Left ventricle myocardium inferior (tissue), 1 donor: ENCODE measurements around the gene UGCG. TPM values are rescaled to one million over a fixed set of nuclear protein-coding genes. Genes with fewer than 3 reads are reported as not detected.

Experiments
- DNase-seq: peaks from one replicate; pipeline ENCODE4 v3.0.0-alpha.2; 2020
- H3K27ac ChIP-seq: fragments of 200-600 bp; replicated peaks from 2 replicates; pipeline ENCODE4 v1.8.0; 2021
- H3K27me3 ChIP-seq: fragments of 200-600 bp; 2 replicates; pipeline ENCODE4 v1.8.0; 2021; ENCODE audit warnings: low read depth
- H3K36me3 ChIP-seq: fragments of 200-600 bp; 2 replicates; pipeline ENCODE4 v1.8.0; 2021
- H3K4me1 ChIP-seq: fragments of 200-600 bp; 2 replicates; pipeline ENCODE4 v1.8.0; 2021
- H3K4me3 ChIP-seq: fragments of 200-600 bp; 2 replicates; pipeline ENCODE4 v1.8.0; 2021; ENCODE audit warnings: mild to moderate bottlenecking, moderate library complexity
- H3K9me3 ChIP-seq: fragments of 200-600 bp; replicated peaks from 2 replicates; pipeline ENCODE4 v1.8.0; 2021
- intact Hi-C: fragments of 100-400 bp; cut with micrococcal nuclease; formaldehyde crosslinking; loops from one replicate; pipeline ENCODE4 v1.11.0; 2022
- total RNA-seq: library from RNA; stranded (reverse); fragmentation: NEBNext Ultra II Directional; extraction: Animal tissue kit (Norgen Biotek cat#: 25700); gene quantifications from one replicate; pipeline ENCODE4 v1.2.1, GENCODE V29; 2021
- TF ChIP-seq, protein P1 (sequence below): fragments of 200-600 bp; IDR thresholded peaks from 2 replicates; pipeline ENCODE4 v1.8.0; 2021; ENCODE audit warnings: antibody characterized with exemption, mild to moderate bottlenecking, borderline replicate concordance
- donor health status: DM: no; HTN: yes; CAD: no; lungs with severe emphysema.

UGCG gene
- total RNA-seq, 1 donor from 2014 or later = 12.7 TPM

GRCh38 chr9:111962021-111962420, 65.4 kb downstream of the UGCG start:
- TF ChIP-seq, protein P1, sequence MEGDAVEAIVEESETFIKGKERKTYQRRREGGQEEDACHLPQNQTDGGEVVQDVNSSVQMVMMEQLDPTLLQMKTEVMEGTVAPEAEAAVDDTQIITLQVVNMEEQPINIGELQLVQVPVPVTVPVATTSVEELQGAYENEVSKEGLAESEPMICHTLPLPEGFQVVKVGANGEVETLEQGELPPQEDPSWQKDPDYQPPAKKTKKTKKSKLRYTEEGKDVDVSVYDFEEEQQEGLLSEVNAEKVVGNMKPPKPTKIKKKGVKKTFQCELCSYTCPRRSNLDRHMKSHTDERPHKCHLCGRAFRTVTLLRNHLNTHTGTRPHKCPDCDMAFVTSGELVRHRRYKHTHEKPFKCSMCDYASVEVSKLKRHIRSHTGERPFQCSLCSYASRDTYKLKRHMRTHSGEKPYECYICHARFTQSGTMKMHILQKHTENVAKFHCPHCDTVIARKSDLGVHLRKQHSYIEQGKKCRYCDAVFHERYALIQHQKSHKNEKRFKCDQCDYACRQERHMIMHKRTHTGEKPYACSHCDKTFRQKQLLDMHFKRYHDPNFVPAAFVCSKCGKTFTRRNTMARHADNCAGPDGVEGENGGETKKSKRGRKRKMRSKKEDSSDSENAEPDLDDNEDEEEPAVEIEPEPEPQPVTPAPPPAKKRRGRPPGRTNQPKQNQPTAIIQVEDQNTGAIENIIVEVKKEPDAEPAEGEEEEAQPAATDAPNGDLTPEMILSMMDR = no peak
- no peaks in the 10 kb centered on the region for H3K9me3 ChIP-seq
- H3K36me3 ChIP-seq = no peaks in the 10 kb centered on the region
- H3K27me3 ChIP-seq = no peaks in the 10 kb centered on the region
- DNase-seq = no peak
- intact Hi-C loops = no loop called here
- no peak overlapping the region for H3K4me3 ChIP-seq
- no peak overlapping the region for H3K27ac ChIP-seq
- H3K4me1 ChIP-seq = peaks cover 22% of the 10 kb centered on the region

GRCh38 chr9:111963995-111964394, 67.4 kb downstream of the UGCG start:
- Histone ChIP-seq H3K36me3 (no peaks in the 10 kb centered on the region), H3K9me3 (no peaks in the 10 kb centered on the region), H3K27ac (no peak overlapping the region), H3K4me3 (no peak overlapping the region), H3K27me3 (no peaks in the 10 kb centered on the region), H3K4me1 (peaks cover 10% of the 10 kb centered on the region)
- intact Hi-C loops = no loop called here
- no peak for DNase-seq
- TF ChIP-seq, protein P1 = no peak

- no peaks in the 10 kb centered on the region for H3K36me3 ChIP-seq
These were observed 69.0 kb downstream of the UGCG start for GRCh38 chr9:111965566-111966019.

DNA sequence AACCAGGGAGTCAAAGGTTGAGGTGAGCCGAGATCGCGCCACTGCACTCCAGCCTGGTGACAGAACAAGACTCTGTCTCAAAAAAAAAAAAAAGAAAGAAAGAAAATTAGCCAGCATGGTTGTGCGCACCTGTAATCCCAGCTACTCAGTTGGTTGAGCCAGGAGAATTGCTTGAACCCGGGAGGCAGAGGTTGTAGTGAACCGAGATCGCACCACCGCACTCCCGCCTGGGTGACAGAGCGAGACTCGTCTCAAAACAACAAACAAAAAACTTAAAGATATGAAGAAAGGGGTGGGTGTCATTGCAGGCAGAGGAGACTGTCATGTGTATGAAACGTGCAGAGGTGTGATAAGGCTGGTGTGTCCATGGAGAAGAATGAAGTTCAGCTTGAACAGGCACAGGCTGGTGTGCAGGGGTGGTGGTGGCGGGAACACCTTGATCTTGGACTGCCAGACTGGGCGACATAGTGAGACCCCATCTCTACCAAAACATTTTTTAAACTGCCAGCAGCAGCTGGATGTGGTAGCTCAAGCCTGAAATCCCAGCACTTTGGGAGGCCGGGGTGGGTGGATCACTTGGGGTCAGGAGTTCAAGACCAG, 69.6 kb downstream of the UGCG start:
- intact Hi-C loops = no loop called here
- Histone ChIP-seq H3K36me3 (no peaks in the 10 kb centered on the region), H3K9me3 (no peaks in the 10 kb centered on the region), H3K4me1 (no peaks in the 10 kb centered on the region), H3K27me3 (no peaks in the 10 kb centered on the region), H3K4me3 (no peak overlapping the region), H3K27ac (no peak overlapping the region)
- no peak for DNase-seq
- TF ChIP-seq, protein P1 = no peak

More at GRCh38 chr9:111965566-111966019, 69.0 kb downstream of the UGCG start:
- TF ChIP-seq, protein P1 = no peak
- H3K4me1 ChIP-seq = no peaks in the 10 kb centered on the region
- H3K27ac ChIP-seq = no peak overlapping the region
- H3K9me3 ChIP-seq = no peaks in the 10 kb centered on the region
- DNase-seq = no peak
- no peak overlapping the region for H3K4me3 ChIP-seq
- H3K27me3 ChIP-seq = no peaks in the 10 kb centered on the region
- intact Hi-C loops = no loop called here

GRCh38 chr9:111966861-111967291, 70.3 kb downstream of the UGCG start:
- H3K27ac ChIP-seq = no peak overlapping the region
- H3K27me3 ChIP-seq = no peaks in the 10 kb centered on the region
- no peak for DNase-seq

More at GRCh38 chr9:111966861-111967291, 70.3 kb downstream of the UGCG start:
- TF ChIP-seq, protein P1 = no peak
- no peaks in the 10 kb centered on the region for H3K4me1 ChIP-seq
- H3K36me3 ChIP-seq = no peaks in the 10 kb centered on the region
- no peaks in the 10 kb centered on the region for H3K9me3 ChIP-seq
- intact Hi-C loops = no loop called here
- no peak overlapping the region for H3K4me3 ChIP-seq
